Measurements from ENCODE around the gene FLYWCH2.

Gene FLYWCH2

GRCh38 chr16:2853531-2854073 lies 29.4 kb upstream of the FLYWCH2 start:
- no peak for DNase-seq (ENCODE audit: low read depth)

- DNase-seq (ENCODE audit: low read depth), result no peak
Observed at GRCh38 chr16:2854700-2855309, 28.2 kb upstream of the FLYWCH2 start.

DNA sequence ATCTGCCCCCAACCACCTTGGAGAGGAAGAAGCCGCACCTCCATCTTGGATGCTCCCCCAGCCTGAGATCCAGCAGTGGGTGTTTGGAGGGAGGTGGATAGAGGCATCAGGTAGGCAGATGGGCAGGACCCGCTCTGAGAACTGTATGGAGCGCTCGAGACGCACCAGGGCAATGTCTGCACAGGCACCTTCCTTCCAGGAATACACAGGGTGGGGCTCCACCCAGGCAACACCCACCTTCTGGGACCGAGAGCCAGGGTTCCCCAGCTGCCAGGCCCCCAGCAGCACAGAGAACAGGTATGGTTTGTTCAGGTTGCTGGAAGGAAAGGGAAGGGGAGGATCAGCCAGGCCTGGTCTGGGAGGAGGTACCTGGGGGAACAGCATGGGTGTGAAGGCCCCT lies 27.5 kb upstream of the FLYWCH2 start:
- DNase-seq (ENCODE audit: low read depth), result no peak

DNA sequence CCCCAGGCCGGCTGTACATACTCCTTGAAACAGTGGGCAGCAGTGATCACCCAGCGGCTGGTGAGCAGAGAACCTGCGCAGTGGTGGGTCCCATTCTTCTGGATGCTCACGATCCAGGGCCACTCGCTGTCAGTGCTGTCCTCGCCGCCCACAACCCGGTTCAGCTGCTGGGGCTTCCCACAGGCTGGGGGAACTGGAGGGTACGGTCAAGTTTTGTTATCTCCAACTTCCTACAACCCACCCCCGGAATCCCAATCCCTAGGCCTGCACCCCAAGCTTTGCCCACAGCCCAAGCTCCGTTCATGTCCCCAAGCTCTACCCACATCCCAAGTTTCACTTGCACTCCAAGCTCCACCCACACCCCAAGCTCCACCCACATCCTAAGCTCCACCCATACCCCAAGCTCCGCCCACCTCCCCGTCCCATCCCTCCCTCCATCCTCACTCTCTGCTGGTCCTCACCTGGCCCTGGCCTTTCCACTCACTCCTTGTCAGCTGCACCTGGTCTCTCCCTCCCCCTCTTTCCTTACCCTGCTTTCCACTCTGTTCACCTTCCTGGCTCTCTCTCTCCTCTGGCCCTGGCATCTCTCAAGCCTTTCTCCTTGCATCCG lies 26.8 kb upstream of the FLYWCH2 start:
- no peak for DNase-seq (ENCODE audit: low read depth)

GRCh38 chr16:2856686-2857450 lies 26.1 kb upstream of the FLYWCH2 start:
- no peak for DNase-seq (ENCODE audit: low read depth)

DNA sequence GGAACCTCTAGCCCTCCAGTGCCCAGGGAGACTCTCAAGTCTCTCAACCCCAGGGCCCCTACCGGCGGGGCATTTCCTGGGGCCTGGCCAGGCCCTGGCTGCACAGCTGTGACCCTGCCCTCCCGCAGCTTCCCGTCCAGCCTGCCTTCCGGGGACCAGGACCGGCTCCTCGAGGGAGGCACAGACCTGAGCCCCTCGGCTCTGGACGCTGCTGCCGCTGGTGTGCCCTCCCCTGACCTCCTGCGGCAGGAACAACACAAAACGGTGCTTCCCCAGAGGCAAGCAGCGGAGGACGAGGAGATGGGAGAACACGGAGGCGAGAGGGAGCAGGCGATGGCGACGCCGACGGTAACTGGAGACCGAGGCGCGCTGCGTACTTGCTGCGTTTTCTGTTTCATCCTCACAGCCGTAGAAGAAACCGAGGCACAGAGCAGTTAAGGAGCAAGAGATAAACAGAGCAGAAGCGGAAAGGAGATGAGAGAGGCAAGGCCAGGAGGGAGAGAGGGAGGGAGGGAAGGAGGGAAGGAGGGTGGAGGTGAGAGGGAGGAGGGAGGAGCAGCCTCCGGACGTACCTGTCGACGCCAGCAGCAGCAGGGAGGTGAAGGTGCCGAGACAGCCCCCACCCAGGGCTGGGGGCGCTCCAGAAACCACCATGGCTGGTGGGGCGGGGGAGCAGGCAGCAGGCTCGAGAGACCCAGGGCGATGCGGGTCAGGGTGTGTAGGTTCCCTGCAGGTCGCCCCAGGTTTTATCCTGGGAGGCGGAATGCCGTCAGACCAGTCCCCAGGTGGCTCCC lies 25.4 kb upstream of the FLYWCH2 start, which contains the start of gene PRSS22:
Gene PRSS22, minus strand, starts transcription at position 720 of the 794 bp plus-strand sequence. Its CDS starts 66 bp downstream, at position 654.
- DNase-seq (ENCODE audit: low read depth), result no peak

GRCh38 chr16:2858245-2859025 lies 24.6 kb upstream of the FLYWCH2 start:
- DNase-seq (ENCODE audit: low read depth), result no peak

DNA sequence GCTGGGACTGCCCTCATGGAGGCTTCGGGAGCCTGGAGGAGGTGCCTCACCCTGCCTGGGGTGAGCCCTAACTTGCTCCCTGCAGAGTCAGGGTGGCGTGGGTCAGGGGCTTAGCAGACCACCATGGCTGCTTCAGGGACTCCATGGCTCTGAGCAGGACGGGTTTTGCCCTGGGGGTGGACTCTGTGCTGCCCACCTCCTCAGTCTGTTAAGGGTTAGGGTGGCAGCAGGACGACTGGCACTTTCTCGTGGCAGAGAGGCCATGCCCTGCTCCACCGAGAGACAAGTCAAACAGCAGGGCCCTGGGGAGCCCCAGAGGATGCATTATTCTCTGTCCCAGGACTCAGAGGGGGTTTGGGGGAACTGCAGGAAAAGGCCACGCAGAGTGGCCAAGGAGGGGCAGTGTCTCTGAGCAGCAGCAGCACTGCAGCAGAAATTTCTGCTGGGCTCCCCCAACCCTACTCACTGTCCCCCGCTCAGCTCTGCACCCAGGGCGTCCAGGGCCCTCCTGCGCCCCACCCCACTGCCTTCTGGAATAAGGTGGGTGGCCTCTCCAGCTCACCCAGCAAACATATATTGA lies 23.2 kb upstream of the FLYWCH2 start:
- DNase-seq (ENCODE audit: low read depth), result no peak

DNA sequence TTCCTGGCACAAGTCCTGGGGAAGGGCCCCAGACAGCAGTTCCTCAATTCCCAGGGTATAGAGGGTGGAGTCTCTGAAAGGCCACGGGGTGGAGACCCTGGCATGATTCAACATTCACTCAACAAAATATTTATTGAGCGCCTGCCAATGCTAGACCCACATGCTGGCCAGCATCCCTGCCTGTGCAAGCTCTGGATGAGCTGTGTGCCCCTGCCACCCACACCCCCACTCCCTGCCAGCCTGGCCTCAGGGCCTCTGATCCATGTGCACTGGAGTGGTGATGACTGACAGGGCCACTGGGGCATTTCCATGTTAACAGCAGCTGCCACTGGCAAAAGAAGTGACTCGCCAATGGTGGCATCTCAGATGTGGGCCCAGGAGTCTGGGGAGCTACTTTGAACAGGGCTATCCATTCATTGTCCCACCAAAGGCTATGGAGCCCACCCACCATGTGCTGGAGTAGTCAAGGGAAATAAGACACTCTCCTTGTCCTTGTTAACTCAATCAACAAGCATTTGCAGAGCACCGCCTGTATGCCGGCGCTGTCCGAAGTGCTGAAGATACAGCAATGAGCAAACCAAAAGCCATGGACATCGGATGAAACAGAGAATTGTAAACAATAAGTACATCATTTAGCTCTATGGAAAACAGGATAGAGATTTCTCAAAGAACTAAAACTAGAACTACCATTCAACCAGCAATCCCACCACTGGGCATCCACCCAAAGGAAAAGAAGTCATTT lies 22.0 kb upstream of the FLYWCH2 start:
- DNase-seq (ENCODE audit: low read depth), result no peak

DNA sequence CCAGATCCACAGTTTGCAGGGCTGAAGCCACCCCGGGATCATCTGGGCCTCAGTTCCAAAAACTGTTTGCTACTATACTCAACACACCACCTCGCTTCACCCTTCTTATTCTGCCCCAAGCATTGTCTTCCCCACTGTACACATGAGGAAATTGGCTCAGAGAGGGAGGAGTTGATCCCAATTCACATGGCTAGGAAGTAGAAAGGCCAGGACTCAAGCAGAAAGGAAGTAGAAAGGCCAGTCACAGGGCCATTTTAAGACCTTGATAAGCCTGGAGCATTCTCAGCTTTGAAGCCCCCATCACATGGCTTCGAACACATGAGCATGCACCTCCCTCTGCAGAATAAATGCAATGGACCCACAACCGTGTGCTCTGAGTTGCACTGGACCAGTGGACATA lies 17.4 kb upstream of the FLYWCH2 start:
- no peak for DNase-seq (ENCODE audit: low read depth)

GRCh38 chr16:2866431-2866830 lies 16.6 kb upstream of the FLYWCH2 start:
- no peak for DNase-seq (ENCODE audit: low read depth)

DNA sequence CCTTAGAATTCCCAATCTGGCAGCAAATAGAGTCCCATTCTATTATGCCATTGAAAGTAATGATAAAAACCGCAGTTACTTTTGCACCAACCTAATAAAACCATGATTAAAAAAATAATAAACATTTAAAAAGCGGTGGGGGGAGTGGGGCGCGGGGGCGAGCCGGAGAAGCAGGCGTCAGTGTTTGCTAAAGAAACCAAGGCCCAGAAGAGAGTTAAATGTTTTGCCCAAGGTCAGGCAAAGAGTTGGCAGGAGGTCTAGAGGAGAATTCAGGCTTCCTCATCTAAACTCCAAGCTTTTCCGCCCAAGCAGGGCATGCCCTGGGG lies 15.4 kb upstream of the FLYWCH2 start:
- DNase-seq (ENCODE audit: low read depth), result no peak

- DNase-seq (ENCODE audit: low read depth), result peak; percentile 92
Observed at GRCh38 chr16:2867987-2868789, 14.8 kb upstream of the FLYWCH2 start.

DNA sequence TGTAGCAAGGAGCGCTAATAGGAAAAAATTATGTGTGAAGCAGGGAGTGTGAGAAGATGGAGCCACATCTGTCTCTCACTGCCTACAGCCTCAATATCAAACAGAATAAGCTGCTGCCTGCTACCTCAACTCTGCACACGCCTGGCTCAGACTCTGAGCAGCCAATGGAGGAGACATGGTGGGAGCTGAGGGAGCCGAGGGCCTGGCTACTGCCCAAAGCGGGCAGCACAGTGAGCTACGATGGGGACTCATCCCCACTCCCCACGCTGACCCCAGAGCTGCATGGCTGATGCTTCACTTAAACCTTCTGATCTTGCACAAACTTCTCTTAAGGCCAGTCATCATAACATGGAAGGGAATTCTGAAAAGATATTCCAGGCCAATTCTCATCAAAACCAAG lies 11.1 kb upstream of the FLYWCH2 start:
- no peak for DNase-seq (ENCODE audit: low read depth)

GRCh38 chr16:2874032-2874911 lies 8.7 kb upstream of the FLYWCH2 start:
- no peak for DNase-seq (ENCODE audit: low read depth)

- DNase-seq (ENCODE audit: low read depth), result peak; percentile 47
Observed at GRCh38 chr16:2874912-2875362, 8.1 kb upstream of the FLYWCH2 start.

GRCh38 chr16:2879854-2880508 lies 3.0 kb upstream of the FLYWCH2 start:
- DNase-seq (ENCODE audit: low read depth), result no peak
